Measurements from ENCODE around the gene SIGLEC14. TPM values are rescaled to one million over a fixed set of nuclear protein-coding genes. Genes with fewer than 3 reads are reported as not detected.

SIGLEC14 gene
- total RNA-seq, 3 donors from 2014 or later: 3.5 to 7.9 TPM; not detected in 1

GRCh38 chr19:51651216-51651846 is 4.7 kb upstream of the SIGLEC14 start:
- Histone ChIP-seq H3K4me3 (no peak overlapping the region), H3K36me3 (ENCODE audit: low read depth) (no peaks in the 10 kb centered on the region), H3K9me3 (peaks cover 2% of the 10 kb centered on the region), H3K4me1 (ENCODE audit: low read depth) (no peaks in the 10 kb centered on the region)
- intact Hi-C loops (cut with DNase I, micrococcal nuclease): no loop called here
- DNase-seq (peak in 1 of 3 donors; percentile 8), ATAC-seq (peak; percentile 59)
- no peak for TF ChIP-seq CTCF (IDR thresholded peaks at IDR 0.05)

DNA sequence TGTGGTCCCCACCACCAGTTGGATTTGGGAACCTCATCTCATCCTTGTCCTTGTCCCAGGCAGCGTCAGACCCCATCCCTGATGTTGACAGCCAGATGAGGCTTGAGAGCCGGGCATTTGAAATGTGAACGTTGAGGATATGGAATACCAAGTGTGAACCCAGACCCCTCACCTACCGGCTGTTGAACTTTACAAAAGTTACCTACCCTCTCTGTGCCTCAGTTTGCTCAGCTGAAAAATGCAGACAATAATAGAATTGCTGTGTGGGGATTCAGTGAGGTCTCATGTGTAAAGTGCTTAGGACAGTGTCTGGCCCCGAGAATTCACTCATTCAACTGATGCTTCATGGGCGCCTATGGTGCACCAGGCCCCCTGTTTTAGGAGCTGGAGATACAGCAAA is 693 bp upstream of the SIGLEC14 start:
- TF ChIP-seq CTCF (IDR thresholded peaks at IDR 0.05): no peak
- Histone ChIP-seq H3K9me3 (no peaks in the 10 kb centered on the region), H3K36me3 (ENCODE audit: low read depth) (no peaks in the 10 kb centered on the region), H3K4me1 (ENCODE audit: low read depth) (no peaks in the 10 kb centered on the region), H3K4me3 (no peak overlapping the region)
- no peak for DNase-seq
- intact Hi-C loops (cut with DNase I, micrococcal nuclease): no loop called here
- no peak for ATAC-seq

DNA sequence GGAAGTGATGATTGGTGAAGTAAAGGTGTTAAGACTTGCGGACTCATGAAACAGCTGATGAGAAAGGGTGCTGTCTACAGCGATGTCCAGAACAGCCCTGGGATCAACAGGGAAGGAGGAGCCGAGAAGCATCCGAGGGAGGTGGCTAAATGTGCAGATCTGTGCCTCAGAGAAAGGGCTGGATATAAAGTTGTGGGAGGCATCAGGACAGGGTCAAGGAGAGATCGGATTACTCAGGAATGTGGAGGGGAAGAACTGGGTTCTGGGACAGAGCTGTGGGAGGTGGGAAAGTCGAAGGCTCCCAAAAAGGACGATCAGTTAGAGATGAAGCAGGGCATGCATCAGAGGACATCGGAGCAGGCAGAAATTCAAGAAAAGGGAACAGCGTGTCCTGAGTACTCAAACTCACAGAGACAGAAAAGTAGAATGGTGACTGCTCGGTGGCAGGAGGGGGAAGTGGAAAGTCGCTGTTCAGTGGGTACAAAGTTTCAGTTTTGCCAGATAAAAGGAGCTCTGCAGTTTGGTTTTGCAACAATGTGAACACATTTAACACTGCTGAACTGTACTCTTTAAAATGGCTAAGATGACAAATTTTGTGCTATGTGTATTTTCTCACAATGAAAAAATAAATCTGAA is 1.9 kb downstream of the SIGLEC14 start:
- ATAC-seq: peak; percentile 49
- no peaks in the 10 kb centered on the region for H3K9me3 ChIP-seq
- TF ChIP-seq CTCF (IDR thresholded peaks at IDR 0.05): no peak
- H3K4me1 ChIP-seq (ENCODE audit: low read depth): no peaks in the 10 kb centered on the region
- H3K36me3 ChIP-seq (ENCODE audit: low read depth): no peaks in the 10 kb centered on the region
- intact Hi-C loops (cut with DNase I, micrococcal nuclease): no loop called here
- H3K4me3 ChIP-seq: no peak overlapping the region
- no peak for DNase-seq

GRCh38 chr19:51641648-51642047 is 5.0 kb downstream of the SIGLEC14 start:
- no peak for ATAC-seq
- intact Hi-C loops (cut with DNase I, micrococcal nuclease): no loop called here
- no peak for TF ChIP-seq CTCF (IDR thresholded peaks at IDR 0.05)

GRCh38 chr19:51640386-51640785 is 6.2 kb downstream of the SIGLEC14 start:
- TF ChIP-seq CTCF (IDR thresholded peaks at IDR 0.05): no peak
- Histone ChIP-seq H3K4me3 (no peak overlapping the region), H3K4me1 (ENCODE audit: low read depth) (no peaks in the 10 kb centered on the region), H3K9me3 (peaks cover 5% of the 10 kb centered on the region), H3K36me3 (ENCODE audit: low read depth) (no peaks in the 10 kb centered on the region)
- ATAC-seq: no peak
- no peak for DNase-seq
- intact Hi-C loops (cut with DNase I, micrococcal nuclease): no loop called here

More at GRCh38 chr19:51641648-51642047, 5.0 kb downstream of the SIGLEC14 start:
- Histone ChIP-seq H3K36me3 (ENCODE audit: low read depth) (no peaks in the 10 kb centered on the region), H3K9me3 (peaks cover 5% of the 10 kb centered on the region), H3K4me1 (ENCODE audit: low read depth) (no peaks in the 10 kb centered on the region), H3K4me3 (no peak overlapping the region)
- DNase-seq: no peak

Measured in mucosa of descending colon (tissue), 3 donors.